Sciatic nerve (tissue), 2 donors: ENCODE results near the gene TCAF2. TPM values are rescaled to one million over a fixed set of nuclear protein-coding genes. Genes with fewer than 3 reads are reported as not detected.
A peak's percentile ranks its signal among the peaks of the same experiment; 100 is the strongest.
"Not testable (repeated sequence)": the region's sequence is repeated elsewhere in the genome, so short reads cannot be mapped to it uniquely, and the experiment has no call there.

ENCODE experiments used
- ATAC-seq: fragments of 200-7000 bp; cut with Tn5 transposase; one replicate; pipeline ENCODE4 v1.9.1; 2020; ENCODE audit warnings: mild to moderate bottlenecking, moderate library complexity
- DNase-seq: peaks from one replicate; pipeline ENCODE4 v3.0.0-alpha.2; 2020; ENCODE audit warnings: low spot score
- intact Hi-C: fragments of 100-400 bp; cut with DNase I; formaldehyde crosslinking; loops from one replicate; pipeline ENCODE4 v1.14.2; 2022
- total RNA-seq: library from RNA; stranded (reverse); fragmentation: NEBNext Ultra II Directional; extraction: Animal tissue kit (Norgen Biotek cat#: 25700); gene quantifications from one replicate; pipeline ENCODE4 v1.2.1, GENCODE V29; 2021
- donor health status: DM: no; HTN: no; CAD: no.
- donor health status: DM: no; HTN: no; CAD: no.

The TCAF2 gene
- total RNA-seq, 1 donor from 2014 or later: 2.5 TPM

DNA sequence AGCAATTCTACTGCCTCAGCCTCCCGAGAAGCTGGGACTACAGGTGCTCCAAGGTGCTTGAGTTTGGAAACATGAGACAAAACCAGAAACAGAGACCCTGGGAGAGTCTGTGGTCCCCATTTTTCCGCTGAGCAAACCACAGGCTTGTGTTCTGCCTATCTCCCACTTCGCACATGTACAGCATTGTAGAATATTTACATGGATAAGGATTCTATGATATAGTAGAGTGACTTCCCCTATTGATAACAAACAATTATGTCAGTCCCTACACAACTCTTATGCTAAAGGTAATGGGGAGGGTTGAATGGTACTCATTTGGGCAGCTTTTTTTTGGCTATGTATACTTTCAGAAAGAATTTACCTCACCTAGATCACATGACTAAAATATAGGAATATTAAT, 29.1 kb downstream of the TCAF2 start:
- DNase-seq, ATAC-seq, intact Hi-C loops: not testable (repeated sequence)

DNA sequence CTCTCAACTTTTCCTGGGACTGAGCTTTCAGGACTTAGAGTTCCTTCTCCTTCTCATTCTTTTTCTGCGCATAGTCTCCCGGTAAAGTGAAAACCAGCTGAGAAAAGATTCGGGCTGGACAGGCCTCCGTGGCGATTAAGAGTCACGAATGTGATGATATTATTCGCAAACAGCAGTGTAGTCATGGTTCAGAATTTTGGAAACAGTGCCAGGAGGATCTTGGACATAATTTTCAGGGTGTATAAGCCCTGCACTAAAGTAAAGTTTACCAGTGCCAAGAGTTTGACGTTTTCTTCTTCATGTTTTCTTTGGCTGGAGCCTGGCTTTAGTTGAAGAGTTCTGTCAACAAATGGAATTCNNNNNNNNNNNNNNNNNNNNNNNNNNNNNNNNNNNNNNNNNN, 29.7 kb downstream of the TCAF2 start:
- DNase-seq: not testable (repeated sequence)
- ATAC-seq: peak; percentile 93

More for the DNA sequence above, 29.7 kb downstream of the TCAF2 start:
- intact Hi-C loops: not testable (repeated sequence)

Other genes starting within 250 kb of the TCAF2 start
- gene ZYX, start 239.6 kb upstream of the TCAF2 start, total RNA-seq: 178 TPM
- 0.22 TPM for gene EPHA1, start 212.1 kb upstream of the TCAF2 start, total RNA-seq
- gene TAS2R60, start 177.5 kb upstream of the TCAF2 start, total RNA-seq: 0.40 TPM
- not detected for gene TAS2R41, start 143.1 kb upstream of the TCAF2 start, total RNA-seq
- not detected for gene CTAGE15, start 49.2 kb upstream of the TCAF2 start, total RNA-seq
- gene CTAGE6, start 136.7 kb downstream of the TCAF2 start, total RNA-seq: 0.76 TPM